ENCODE results near the gene BICRA.

GRCh38 chr19:47564081-47564480 is 44.9 kb upstream of the BICRA start:
- TF ChIP-seq CTCF (optimal IDR thresholded peaks at IDR 0.05 in 1 of 3, IDR thresholded peaks at IDR 0.05 in 1 of 3, conservative IDR thresholded peaks at IDR 0.05 in 1 of 3; ENCODE audit: extremely low read depth in 1 of 3, insufficient read depth in 2 of 3, low read length in 3 of 3) (no peak), EZH2 (IDR thresholded peaks at IDR 0.05; ENCODE audit: low read length) (no peak)

All from keratinocyte (primary cell).